ENCODE data around the gene HOXC9. TPM values are rescaled to one million over a fixed set of nuclear protein-coding genes. Genes with fewer than 3 reads are reported as not detected.

HOXC9 gene
- total RNA-seq, 1 experiment from 2014 or later, result 11.3 TPM

GRCh38 chr12:54020591-54021405 is 20.8 kb downstream of the HOXC9 start:
- H2AFZ ChIP-seq (ENCODE audit: low read depth, low read length, poor library complexity, severe bottlenecking), result no peak overlapping the region
- intact Hi-C loops (cut with micrococcal nuclease), result no loop called here
- TF ChIP-seq ZBTB33 (IDR thresholded peaks at IDR 0.05; ENCODE audit: extremely low read depth, insufficient replicate concordance, low read length) (no peak), SIN3A (IDR thresholded peaks at IDR 0.05; ENCODE audit: low read depth) (no peak), ZNF274 (IDR thresholded peaks at IDR 0.05; ENCODE audit: low read depth, low read length) (no peak), EGR1 (IDR thresholded peaks at IDR 0.05; ENCODE audit: low read depth) (no peak), JUND (IDR thresholded peaks at IDR 0.05) (no peak), SRF (IDR thresholded peaks at IDR 0.05; ENCODE audit: low read depth) (no peak), ELF1 (IDR thresholded peaks at IDR 0.05; ENCODE audit: borderline replicate concordance, low read depth) (no peak), RAD21 (IDR thresholded peaks at IDR 0.05; ENCODE audit: low read depth) (no peak), POLR2AphosphoS5 (IDR thresholded peaks at IDR 0.05; ENCODE audit: low read depth, low read length) (no peak), POLR2A (IDR thresholded peaks at IDR 0.05; ENCODE audit: borderline replicate concordance, extremely low read depth, insufficient read depth, insufficient read length) (no peak), ZFX (IDR thresholded peaks at IDR 0.05) (no peak), ATF3 (IDR thresholded peaks at IDR 0.05) (no peak), CEBPB (IDR thresholded peaks at IDR 0.05; ENCODE audit: low read depth) (no peak), CBX3 (IDR thresholded peaks at IDR 0.05; ENCODE audit: low read depth) (no peak), TCF7L2 (IDR thresholded peaks at IDR 0.05; ENCODE audit: borderline replicate concordance, extremely low read depth, insufficient read depth, insufficient read length) (no peak), EZH2 (IDR thresholded peaks at IDR 0.05) (no peak), YY1 (IDR thresholded peaks at IDR 0.05; ENCODE audit: extremely low read depth, insufficient replicate concordance, low read depth, low read length) (no peak), REST (IDR thresholded peaks at IDR 0.05; ENCODE audit: low read depth) (no peak)
- no peaks in the 10 kb centered on the region for H3K9me2 ChIP-seq (ENCODE audit: insufficient read depth)
- ATAC-seq (no peak), DNase-seq (ENCODE audit: low read depth, low spot score) (no peak)
- H3K36me3 ChIP-seq (ENCODE audit: control insufficient read depth in 1 of 2, insufficient read depth in 2 of 2, low read length in 2 of 2), result no peaks in the 10 kb centered on the region
- peaks cover 21 to 38% of the 10 kb centered on the region in 2 experiments for H3K4me1 ChIP-seq (ENCODE audit: control insufficient read depth in 1 of 2, insufficient read depth in 2 of 2, low read length in 2 of 2)
- H3K27ac ChIP-seq (ENCODE audit: low read depth, low read length), result no peak overlapping the region
- H3K9me3 ChIP-seq (ENCODE audit: control insufficient read depth in 1 of 2, insufficient read depth in 1 of 2, low read depth in 1 of 2, low read length in 2 of 2), result no peaks in the 10 kb centered on the region
- ChIA-PET CTCF (interaction anchor here (5.3 kb wide), 1 partner anchor 12 kb away, joined by 38 read pairs; the partner anchor contains the start of gene HOXC5), RAD21 (ENCODE audit: low non-redundant PET in 1 of 2, low total read pairs in 2 of 2, uncharacterized antibody in 2 of 2, unreplicated experiment in 2 of 2) (no interaction called here), POLR2A (no interaction called here)
- peak overlapping the region; percentile 59; the same call in 1 of the 2 replicates for H3K4me2 ChIP-seq (ENCODE audit: low read length)
- no TSS peak for BruUV-seq (replicated peaks)
- no peaks in the 10 kb centered on the region for H4K20me1 ChIP-seq (ENCODE audit: insufficient read depth)
- H3K4me3 ChIP-seq (replicated peaks in 1 of 2; ENCODE audit: low read depth in 1 of 2, low read length in 2 of 2), result no peak overlapping the region
- no peaks in the 10 kb centered on the region for H3K79me2 ChIP-seq (ENCODE audit: insufficient read depth, low read length)
- 0 out of 2 replicates have a peak overlapping the region, but pooled peaks have one; percentile 8 for H3K9ac ChIP-seq (ENCODE audit: low read length)
- H3K27me3 ChIP-seq (ENCODE audit: insufficient read depth, low read length), result no peaks in the 10 kb centered on the region

Data from HCT116 (cell line).